NT2/D1 (cell line): ENCODE data around the gene RUNX2.

Source experiments
- DNase-seq: peaks from one replicate; pipeline ENCODE4 v3.0.0-alpha.2; 2011; ENCODE audit warnings: low read depth, low spot score
- H3K27me3 ChIP-seq: 2 replicates; pipeline ENCODE4 v1.6.0; 2011; ENCODE audit warnings: mild to moderate bottlenecking; ENCODE audit not compliant: insufficient read length, insufficient read depth
- H3K36me3 ChIP-seq: 2 replicates; pipeline ENCODE4 v1.6.1; 2011; ENCODE audit warnings: mild to moderate bottlenecking, low read length, mixed read lengths; ENCODE audit not compliant: insufficient read depth, insufficient read length
- H3K4me1 ChIP-seq: 2 replicates; pipeline ENCODE4 v1.5.1; 2011; ENCODE audit not compliant: insufficient read depth, insufficient read length
- H3K4me3 ChIP-seq: 2 replicates; pipeline ENCODE4 v1.5.1; 2011; ENCODE audit warnings: low read depth; ENCODE audit not compliant: insufficient read length
- H3K9ac ChIP-seq: 2 replicates; pipeline ENCODE4 v1.6.0; 2011; ENCODE audit warnings: low read depth; ENCODE audit not compliant: insufficient read length
- H3K9me3 ChIP-seq: 2 replicates; pipeline ENCODE4 v1.5.1; 2011; ENCODE audit warnings: mild to moderate bottlenecking, low read length; ENCODE audit not compliant: insufficient read depth
- SUZ12 ChIP-seq: IDR thresholded peaks from 2 replicates; pipeline ENCODE4 v1.6.1; 2011; ENCODE audit not compliant: insufficient read length, insufficient read depth; ENCODE audit errors: extremely low read depth
- YY1 ChIP-seq: IDR thresholded peaks from 2 replicates; pipeline ENCODE4 v1.6.1; 2011; ENCODE audit not compliant: insufficient read length, insufficient read depth
- ZNF274 ChIP-seq: IDR thresholded peaks from 2 replicates; pipeline ENCODE4 v1.6.1; 2011; ENCODE audit warnings: mild to moderate bottlenecking, low read depth, low read length

RUNX2 gene

DNA sequence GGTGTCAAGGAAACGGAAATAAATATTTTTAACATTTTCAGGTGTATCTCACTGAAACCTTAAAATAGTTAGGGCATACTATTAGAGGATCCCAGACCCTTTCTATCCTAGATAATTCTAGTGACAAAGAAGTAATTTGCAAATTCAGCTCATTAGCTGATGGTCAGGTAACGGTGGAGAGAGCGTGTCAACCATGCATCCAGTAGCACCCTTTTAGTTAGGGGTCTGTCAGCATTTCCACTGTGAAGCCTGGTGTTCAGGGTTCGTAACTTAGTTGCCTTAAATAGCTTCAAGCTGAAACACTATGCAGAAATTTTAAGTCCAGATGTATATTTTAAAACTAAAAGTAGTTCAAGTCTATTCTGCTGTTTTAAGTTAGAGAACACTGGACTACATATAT lies 98.1 kb downstream of the RUNX2 start:
- Histone ChIP-seq H3K9me3 (no peaks in the 10 kb centered on the region), H3K4me3 (no peak overlapping the region), H3K36me3 (peaks cover 4% of the 10 kb centered on the region), H3K27me3 (peaks cover 35% of the 10 kb centered on the region), H3K4me1 (no peaks in the 10 kb centered on the region), H3K9ac (no peak overlapping the region)
- TF ChIP-seq ZNF274, result no peak
- no peak for TF ChIP-seq SUZ12
- no peak for TF ChIP-seq YY1
- DNase-seq, result no peak

DNA sequence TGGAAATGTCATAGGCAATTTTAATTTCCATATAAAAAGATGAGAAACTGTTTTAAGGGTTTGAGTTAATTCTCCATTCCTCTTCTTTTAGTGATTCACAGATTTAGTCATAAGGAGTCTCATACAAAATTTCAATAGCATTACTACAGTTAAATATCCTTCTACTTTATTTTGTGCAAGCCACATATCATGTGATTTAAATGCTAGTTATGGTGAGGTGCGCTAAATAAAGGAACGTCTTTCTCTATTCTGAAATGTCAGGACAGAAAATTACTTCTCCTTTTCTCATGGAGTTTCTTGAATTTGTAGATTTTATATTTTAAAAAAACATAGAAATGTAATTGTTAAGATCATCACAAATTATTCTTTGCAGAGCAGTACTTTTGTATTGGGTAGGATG lies 99.6 kb downstream of the RUNX2 start:
- DNase-seq, result no peak
- Histone ChIP-seq H3K36me3 (peaks cover 15% of the 10 kb centered on the region), H3K4me1 (no peaks in the 10 kb centered on the region), H3K27me3 (peaks cover 31% of the 10 kb centered on the region), H3K9me3 (no peaks in the 10 kb centered on the region), H3K9ac (no peak overlapping the region), H3K4me3 (no peak overlapping the region)
- TF ChIP-seq ZNF274, result no peak

DNA sequence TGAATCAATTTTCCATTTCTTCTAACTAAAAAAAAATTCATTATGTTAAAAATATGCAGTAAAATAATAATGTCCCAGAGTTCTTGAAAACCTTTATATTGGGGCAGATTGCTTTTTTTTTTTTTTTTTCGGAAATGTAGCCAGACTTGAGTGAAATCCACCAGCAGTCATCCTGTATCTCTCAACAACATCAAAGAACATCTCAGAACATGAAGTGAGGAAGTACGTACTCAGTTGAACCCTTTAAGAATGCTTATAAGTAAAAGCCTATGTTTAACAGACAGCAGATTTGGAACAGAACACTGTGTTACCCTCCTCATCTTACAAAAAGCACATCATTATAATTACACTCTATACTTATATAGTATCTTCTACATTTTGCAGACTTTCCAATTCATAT lies 100.6 kb downstream of the RUNX2 start:
- peaks cover 21% of the 10 kb centered on the region for H3K27me3 ChIP-seq
- H3K4me3 ChIP-seq, result no peak overlapping the region
- no peaks in the 10 kb centered on the region for H3K9me3 ChIP-seq
- peaks cover 21% of the 10 kb centered on the region for H3K36me3 ChIP-seq
- no peaks in the 10 kb centered on the region for H3K4me1 ChIP-seq
- no peak overlapping the region for H3K9ac ChIP-seq
- no peak for DNase-seq
- no peak for TF ChIP-seq ZNF274
- TF ChIP-seq SUZ12, result no peak
- no peak for TF ChIP-seq YY1

DNA sequence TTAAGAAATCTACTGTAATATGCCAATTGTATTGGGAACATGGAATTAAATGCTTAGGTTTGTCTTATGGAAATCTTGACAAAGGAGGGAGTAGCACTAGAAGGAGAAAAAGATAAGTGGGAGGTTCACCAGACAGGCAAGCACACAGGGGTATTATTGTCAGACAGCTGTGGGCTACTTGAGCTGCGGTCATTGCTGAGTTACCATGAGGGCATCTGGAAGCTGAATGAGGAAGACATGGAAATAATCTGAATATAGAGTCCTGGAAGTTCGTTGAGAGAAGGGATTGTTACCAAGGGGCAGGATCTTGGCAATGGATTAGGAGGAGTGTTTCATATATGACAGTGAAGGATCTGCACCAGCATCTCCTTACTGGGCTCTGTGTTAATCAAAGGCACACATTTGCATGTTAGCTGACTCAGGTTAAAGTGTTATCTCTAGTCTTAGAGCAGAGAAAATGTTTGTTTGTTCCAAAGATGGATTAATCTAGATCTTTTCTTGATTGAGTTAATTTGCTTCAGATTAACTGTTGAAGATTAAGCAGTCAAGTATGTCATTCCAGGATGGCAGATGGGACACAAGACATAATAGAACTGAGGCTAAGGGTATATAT lies 102.6 kb downstream of the RUNX2 start:
- no peaks in the 10 kb centered on the region for H3K4me1 ChIP-seq
- DNase-seq, result no peak

DNA sequence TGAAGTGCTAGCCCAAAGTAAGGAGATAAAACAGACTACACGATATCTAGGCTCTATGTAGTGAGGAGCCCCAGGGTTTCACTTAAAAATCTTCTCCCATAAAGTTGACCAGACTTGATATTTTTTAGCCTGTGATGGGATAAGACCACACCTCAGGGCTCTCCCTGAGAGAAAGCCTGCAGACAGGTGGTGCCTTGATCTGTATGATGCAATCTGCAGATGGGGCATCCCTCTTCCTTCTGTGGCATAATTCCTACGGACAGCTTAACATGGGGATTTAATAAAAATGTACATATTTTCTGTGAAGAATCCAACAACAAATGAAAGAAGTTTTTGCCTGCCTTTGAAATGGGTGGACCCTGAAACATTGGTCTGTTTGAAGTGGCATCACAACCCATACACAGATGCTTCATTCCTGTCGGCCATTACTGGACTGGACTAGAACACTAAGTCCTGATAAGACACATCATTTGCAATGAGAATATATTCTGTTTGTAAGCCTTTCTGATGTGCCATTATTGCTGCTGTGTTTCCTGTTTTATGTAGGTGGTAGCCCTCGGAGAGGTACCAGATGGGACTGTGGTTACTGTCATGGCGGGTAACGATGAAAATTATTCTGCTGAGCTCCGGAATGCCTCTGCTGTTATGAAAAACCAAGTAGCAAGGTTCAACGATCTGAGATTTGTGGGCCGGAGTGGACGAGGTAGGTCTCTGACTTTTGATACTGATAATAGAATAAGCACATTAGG lies 103.4 kb downstream of the RUNX2 start:
- no peaks in the 10 kb centered on the region for H3K27me3 ChIP-seq
- H3K9ac ChIP-seq, result no peak overlapping the region
- H3K9me3 ChIP-seq, result no peaks in the 10 kb centered on the region
- H3K4me3 ChIP-seq, result no peak overlapping the region
- TF ChIP-seq YY1 (no peak), ZNF274 (no peak), SUZ12 (no peak)
- no peak for DNase-seq
- H3K36me3 ChIP-seq, result peaks cover 23% of the 10 kb centered on the region
- H3K4me1 ChIP-seq, result no peaks in the 10 kb centered on the region

More for the DNA sequence above, 102.6 kb downstream of the RUNX2 start:
- no peak for TF ChIP-seq YY1
- no peak for TF ChIP-seq SUZ12
- TF ChIP-seq ZNF274, result no peak
- no peak overlapping the region for H3K4me3 ChIP-seq
- peaks cover 23% of the 10 kb centered on the region for H3K36me3 ChIP-seq
- H3K27me3 ChIP-seq, result peaks cover 2% of the 10 kb centered on the region
- no peaks in the 10 kb centered on the region for H3K9me3 ChIP-seq
- H3K9ac ChIP-seq, result no peak overlapping the region

DNA sequence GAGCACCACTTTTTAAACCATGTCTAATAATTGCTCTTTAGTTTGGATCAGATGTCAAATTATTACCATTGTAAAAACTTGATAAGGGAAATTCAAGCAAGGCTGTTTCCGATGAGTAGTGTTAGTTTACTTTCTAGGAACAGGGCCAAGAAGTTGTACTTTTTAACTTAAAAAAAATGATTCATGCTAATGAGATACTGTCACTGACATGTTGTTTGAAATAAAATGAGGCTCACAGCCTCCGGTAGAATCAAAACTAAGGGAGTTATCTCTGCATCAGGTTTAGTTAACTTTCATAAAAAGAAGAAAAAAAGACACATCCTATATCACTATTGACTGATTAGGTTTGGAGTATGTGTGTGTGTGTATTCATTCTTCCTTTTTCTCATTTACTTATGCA lies 104.8 kb downstream of the RUNX2 start:
- TF ChIP-seq YY1, result no peak
- no peak for TF ChIP-seq SUZ12
- TF ChIP-seq ZNF274, result no peak
- Histone ChIP-seq H3K36me3 (peaks cover 31% of the 10 kb centered on the region), H3K4me3 (no peak overlapping the region), H3K9ac (no peak overlapping the region), H3K4me1 (no peaks in the 10 kb centered on the region), H3K27me3 (no peaks in the 10 kb centered on the region), H3K9me3 (no peaks in the 10 kb centered on the region)
- DNase-seq, result no peak

DNA sequence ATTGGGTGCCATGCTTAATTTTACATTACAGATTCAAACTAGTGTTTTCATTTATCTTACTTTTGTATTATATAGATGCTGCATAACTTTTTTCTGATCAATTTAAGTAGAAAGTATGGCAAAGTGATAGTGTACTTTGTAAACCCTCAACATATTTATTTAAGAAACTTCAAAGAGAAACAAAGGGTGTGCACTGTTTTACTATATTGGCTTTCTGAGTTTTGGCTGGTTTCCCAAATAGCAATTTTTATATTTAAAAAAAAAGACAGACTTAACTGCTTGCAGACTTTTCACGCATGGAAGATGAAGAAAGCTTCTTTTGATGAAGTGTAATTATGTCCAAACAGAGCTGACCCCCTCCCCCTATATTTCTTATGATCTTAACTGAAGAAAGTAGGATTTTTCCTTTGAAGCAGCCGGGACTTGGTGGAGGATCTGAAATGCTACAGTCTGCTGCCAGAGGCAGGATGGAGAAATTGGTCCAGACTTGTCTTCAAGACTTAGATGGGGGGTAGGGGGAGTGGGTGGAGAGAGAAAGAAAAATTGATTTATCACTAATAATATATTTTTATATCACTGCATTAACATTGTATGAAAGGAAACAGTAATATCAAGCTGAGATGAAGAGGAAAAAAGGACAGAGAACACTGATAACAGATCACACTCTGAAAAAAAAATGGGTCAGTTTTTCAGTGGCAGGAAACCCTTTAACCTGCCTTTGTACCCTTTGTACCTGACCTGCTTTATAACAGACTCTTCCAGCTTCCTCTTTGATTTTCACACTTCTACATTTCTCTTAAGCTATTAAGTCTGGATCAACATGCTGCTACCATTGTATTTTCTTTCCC lies 105.6 kb downstream of the RUNX2 start:
- TF ChIP-seq YY1 (no peak), SUZ12 (no peak), ZNF274 (no peak)
- Histone ChIP-seq H3K9ac (no peak overlapping the region), H3K36me3 (peaks cover 35% of the 10 kb centered on the region), H3K4me3 (no peak overlapping the region), H3K9me3 (no peaks in the 10 kb centered on the region), H3K27me3 (no peaks in the 10 kb centered on the region), H3K4me1 (no peaks in the 10 kb centered on the region)
- no peak for DNase-seq
